GM18517 (cell line): ENCODE measurements around the gene SZRD1.

ENCODE experiments used
- ATAC-seq: cut with Tn5 transposase; IDR thresholded peaks from one replicate; pipeline ENCODE4 v1.9.1; 2021; ENCODE audit warnings: mild to moderate bottlenecking, moderate library complexity; ENCODE audit not compliant: unreplicated experiment

Gene SZRD1

DNA sequence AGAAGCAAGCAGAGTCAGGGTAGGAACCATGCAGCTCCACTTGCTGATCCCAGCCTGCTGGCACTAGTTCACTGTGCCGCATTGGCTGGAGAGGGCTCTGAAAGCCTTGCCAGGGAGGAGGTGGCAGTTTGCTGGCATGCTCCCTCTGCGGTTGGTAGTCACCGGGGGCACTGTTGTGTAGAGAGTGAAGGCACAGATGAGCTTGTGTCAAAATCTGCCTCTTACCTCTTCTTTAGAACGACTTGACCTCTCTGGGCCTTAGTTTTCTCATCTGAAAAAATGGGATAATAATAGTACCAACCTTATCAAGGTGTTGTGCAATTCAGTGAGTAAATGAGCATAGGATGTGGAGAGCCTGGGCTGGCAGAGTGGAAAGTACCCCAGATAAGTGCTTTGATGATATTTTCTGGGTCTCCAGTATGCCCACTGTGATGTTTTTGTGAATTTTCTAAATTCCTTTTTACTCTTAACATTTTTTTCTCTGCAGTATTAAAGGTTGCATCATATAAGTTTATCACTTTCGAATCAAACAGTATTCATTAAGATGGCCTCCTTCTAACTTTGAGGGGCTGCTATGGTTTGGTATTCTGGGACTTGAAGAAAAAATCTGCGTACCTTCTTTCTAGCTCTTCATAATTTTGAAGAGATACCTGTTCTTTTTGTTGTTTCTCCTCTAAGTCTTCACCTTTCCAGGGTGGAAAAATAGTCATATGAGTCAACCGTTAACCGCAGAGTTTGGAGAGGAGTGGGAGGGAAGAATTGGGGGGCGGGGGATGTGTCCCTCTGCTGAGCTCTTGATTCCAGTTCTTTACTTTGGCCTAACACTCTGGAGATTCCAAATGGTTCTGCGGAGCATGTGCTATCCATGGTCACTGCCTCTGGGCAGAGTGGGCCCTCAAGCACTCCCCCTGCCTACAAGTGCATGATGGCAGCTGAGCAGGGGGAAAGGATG lies 26.8 kb downstream of the SZRD1 start:
- ATAC-seq, result no peak

- ATAC-seq, result no peak
Measured at GRCh38 chr1:16394977-16395376, 27.9 kb downstream of the SZRD1 start.

- ATAC-seq, result no peak
Measured at GRCh38 chr1:16396591-16396990, 29.5 kb downstream of the SZRD1 start.

GRCh38 chr1:16397120-16397519 lies 30.1 kb downstream of the SZRD1 start:
- ATAC-seq, result no peak

DNA sequence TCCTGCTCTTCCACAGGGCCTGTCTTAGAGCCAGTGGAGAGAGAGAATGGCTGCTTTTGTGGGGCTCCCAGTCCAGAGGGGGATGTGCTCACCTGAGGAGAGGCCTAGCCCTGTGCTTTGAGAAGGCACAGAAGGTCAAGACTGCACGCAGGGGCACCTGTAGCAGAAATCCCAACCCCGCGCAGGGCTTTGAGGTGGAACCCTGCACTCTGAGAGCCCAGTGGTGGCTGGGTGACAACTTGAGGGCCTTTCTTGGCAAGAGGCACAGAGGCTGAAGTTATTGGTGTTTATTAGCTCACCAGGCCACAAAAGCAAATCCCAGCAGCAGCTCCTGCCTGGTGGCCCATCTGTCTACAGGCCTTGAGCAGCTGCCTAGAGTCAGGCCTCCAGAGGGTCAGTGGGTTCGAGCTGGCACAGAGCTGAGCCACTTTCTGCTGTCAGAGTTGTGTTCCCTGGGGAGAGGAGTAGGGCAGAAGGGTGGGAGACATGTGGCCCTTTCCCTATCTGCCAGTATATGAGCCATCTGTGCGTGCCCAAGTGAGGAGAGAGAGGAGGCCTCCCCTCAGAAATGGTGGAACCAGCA lies 31.4 kb downstream of the SZRD1 start:
- ATAC-seq, result no peak

DNA sequence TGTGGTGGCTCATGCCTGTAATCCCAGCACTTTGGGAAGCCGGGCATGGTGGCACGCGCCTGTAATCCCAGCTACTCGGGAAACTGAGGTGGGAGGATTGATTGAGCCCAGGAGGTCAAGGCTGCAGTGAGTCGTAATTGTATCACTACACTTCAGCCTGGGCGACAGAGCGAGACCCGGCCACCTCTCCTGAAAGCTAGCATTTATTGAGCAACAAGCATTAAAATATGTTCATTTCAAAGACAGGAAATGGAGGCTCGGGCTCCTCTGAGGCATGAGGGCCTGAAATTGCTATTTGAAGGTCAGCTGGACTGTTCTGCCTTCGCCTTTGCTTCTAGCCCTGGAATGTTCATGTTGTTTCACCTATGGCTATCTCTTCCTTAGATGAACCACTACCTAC lies 35.7 kb downstream of the SZRD1 start:
- no peak for ATAC-seq

- no peak for ATAC-seq
Measured at GRCh38 chr1:16405441-16405840, 38.4 kb downstream of the SZRD1 start.

DNA sequence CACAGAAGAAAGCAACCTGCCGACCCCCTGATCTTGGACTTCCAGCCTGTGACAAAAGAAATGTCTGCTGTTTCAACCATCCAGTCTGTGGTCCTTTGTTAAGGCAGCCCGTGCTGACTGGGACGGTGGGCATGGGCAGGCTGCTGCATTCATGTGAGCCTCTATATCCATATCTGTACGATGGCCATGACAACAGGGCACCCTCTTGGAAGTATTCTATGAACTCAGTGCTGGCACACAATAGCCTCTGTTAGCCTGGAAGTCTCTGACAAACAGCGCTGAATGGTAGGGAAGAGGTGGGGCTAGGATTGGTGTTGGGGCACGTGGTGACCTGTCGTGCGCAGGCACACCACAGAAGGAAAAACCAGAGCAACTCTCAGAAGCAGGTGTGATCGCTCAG lies 39.8 kb downstream of the SZRD1 start:
- no peak for ATAC-seq

GRCh38 chr1:16409536-16410152 lies 42.6 kb downstream of the SZRD1 start:
- no peak for ATAC-seq

- no peak for ATAC-seq
Measured at GRCh38 chr1:16410803-16411202, 43.8 kb downstream of the SZRD1 start.

DNA sequence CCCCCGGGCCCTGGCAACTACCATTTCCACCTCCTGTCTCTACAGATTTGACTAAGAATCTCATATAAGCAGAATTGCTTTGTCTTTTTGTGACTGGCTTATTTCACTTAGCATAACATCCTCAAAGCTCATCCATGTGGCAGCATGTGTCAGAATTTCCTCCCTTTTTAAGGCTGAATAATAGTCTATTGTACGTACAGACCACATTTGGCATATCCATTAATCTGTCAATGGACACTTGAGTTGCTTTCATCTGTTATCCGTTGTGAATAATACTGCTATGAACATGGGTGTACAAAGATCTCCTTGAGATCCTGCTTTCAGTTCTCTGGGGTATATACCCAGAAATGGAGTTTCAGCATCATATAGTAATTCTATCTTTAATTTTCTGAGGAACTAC lies 46.1 kb downstream of the SZRD1 start:
- ATAC-seq, result no peak

DNA sequence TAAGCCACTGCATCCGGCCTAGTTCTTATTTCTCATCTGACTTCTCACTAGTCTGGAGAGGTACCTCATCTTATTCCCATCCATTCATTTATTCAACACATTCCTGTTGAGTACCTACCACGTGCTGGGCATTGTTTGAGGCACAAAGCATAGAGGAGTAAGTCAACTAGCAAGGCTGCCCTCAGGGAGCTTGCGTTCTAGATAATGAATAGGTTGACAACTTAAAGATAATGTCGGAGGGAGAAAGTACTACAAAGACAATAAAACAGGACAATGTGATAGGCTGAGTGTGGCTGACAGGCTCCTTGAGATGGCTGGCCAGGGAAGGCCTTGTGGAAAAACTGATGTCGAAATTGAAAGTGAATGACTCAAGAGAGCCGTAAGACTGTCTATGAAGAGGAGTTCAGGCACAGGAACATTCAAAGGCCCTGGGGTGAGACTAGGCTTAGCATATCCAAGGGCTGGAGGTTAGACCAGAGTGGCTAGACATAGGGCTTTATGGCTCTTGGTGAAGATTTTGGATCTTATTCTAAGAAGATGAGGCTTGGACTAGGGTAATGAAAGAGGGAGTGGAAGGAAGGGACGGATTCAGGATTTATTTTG lies 51.9 kb downstream of the SZRD1 start:
- no peak for ATAC-seq

- ATAC-seq, result no peak
Measured at GRCh38 chr1:16420424-16421118, 53.5 kb downstream of the SZRD1 start.

GRCh38 chr1:16421201-16421600 lies 54.2 kb downstream of the SZRD1 start:
- ATAC-seq, result no peak

DNA sequence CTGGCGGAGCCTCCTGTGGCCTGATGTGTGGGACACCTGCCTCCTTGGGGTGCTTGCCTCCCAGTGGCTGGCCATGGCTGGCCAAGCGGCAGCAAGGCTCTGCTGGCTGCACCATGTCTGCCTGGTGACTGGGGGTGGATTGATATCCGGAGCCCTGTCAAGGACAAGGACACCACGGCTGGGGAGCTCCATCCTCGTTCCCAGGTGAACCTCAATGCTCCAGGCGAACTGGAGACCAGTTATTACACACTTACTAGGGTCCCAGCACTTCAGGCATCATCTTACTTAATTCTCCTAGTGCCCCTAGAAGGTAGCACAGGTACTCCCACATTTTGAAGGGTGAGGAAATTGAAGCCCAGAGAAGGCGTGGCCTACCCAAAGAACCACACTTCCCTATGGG lies 55.0 kb downstream of the SZRD1 start:
- ATAC-seq, result no peak

- ATAC-seq, result no peak
Measured at GRCh38 chr1:16425125-16426025, 58.3 kb downstream of the SZRD1 start.

DNA sequence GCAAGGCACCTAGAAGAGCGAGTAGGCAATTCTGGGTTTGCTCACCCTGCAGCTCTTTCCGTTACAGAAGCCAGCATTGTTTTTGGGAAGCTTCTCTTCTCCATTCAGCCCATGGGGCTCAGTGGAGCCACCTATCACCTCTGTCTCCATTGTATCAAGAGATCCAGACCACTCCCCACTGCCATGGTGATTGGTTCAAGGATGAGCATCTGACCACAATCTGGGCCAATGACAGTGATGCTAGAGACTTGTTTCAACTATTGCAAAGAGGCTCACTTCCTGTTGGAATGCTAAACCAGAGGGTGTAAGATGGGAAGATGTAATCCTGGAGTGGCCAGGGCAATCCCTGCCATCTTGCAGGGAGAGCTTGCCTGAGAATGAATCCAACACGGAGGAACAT lies 63.6 kb downstream of the SZRD1 start:
- no peak for ATAC-seq

DNA sequence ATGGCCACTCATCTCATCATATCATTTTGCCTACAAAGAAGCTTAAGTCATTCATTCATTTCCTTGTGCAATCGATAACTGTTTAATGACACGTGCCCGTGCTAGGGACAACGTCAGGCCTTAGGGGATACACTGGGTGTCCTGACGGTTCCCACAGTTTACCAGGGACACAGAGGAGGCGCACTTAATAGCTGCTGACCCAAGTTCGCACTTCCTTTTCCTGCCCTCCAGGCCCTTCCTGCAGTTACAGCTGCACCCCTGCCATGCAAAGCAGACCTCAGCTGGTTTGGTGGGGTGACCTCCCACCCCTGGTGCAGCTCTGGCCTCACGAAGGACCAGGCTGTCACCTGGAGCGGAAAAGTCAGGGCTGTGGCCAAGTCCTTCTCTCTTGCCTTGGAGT lies 66.0 kb downstream of the SZRD1 start:
- no peak for ATAC-seq

DNA sequence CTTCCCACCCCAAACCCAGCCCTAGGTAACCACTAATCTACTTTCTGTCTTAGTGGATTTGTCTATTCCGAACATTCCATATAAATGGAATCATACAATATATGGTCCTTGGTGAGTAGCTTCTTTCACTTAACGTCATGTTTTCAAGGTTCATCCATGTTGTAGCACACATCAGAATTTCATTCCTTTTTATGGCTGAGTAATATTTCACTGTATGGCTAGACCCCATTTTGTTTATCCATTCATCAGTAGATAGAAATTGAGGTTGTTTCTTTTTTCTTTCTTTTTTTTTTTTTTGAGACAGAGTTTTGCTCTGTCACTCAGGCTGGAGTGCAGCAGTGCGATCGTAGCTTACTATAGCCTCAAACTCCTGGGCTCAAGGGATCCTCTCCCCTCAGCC lies 67.0 kb downstream of the SZRD1 start:
- no peak for ATAC-seq

GRCh38 chr1:16434501-16434900 lies 67.5 kb downstream of the SZRD1 start:
- ATAC-seq, result no peak
